HEK293 (cell line): ENCODE data around the gene KLF16.

ENCODE experiments used
- CTCF ChIP-seq: fragments of 450-650 bp; formaldehyde crosslinking; IDR thresholded peaks from 2 replicates; pipeline ENCODE4 v1.5.1; 2016; ENCODE audit warnings: missing biosample characterization, missing genetic modification characterization
- REST ChIP-seq: fragments of 450-650 bp; formaldehyde crosslinking; IDR thresholded peaks from 2 replicates; pipeline ENCODE4 v1.5.1; 2016; ENCODE audit warnings: missing biosample characterization, missing genetic modification characterization
- ZIC2 ChIP-seq: fragments of 450-650 bp; formaldehyde crosslinking; IDR thresholded peaks from 2 replicates; pipeline ENCODE4 v1.5.1; 2016; ENCODE audit warnings: missing biosample characterization, missing genetic modification characterization
- ZNF280D ChIP-seq: fragments of 450-650 bp; formaldehyde crosslinking; IDR thresholded peaks from 2 replicates; pipeline ENCODE4 v1.5.1; 2016; ENCODE audit warnings: missing biosample characterization, missing genetic modification characterization
- ZNF639 ChIP-seq: fragments of 450-650 bp; formaldehyde crosslinking; IDR thresholded peaks from 2 replicates; pipeline ENCODE4 v1.5.1; 2016; ENCODE audit warnings: missing biosample characterization, missing genetic modification characterization

- no peak for TF ChIP-seq ZNF280D (tag by site-specific recombination)
- no peak for TF ChIP-seq ZIC2 (tag by site-specific recombination)
- TF ChIP-seq REST (tag by site-specific recombination): no peak
- TF ChIP-seq ZNF639 (tag by site-specific recombination): no peak
- TF ChIP-seq CTCF: no peak
Measured at GRCh38 chr19:1906985-1907562, 43.7 kb upstream of the KLF16 start.
